Measurements from ENCODE around the gene OR51B4. TPM values are rescaled to one million over a fixed set of nuclear protein-coding genes. Genes with fewer than 3 reads are reported as not detected.
"Not testable (repeated sequence)": the region's sequence is repeated elsewhere in the genome, so short reads cannot be mapped to it uniquely, and the experiment has no call there.

Gene OR51B4
- total RNA-seq, 4 donors from 2014 or later = not detected

DNA sequence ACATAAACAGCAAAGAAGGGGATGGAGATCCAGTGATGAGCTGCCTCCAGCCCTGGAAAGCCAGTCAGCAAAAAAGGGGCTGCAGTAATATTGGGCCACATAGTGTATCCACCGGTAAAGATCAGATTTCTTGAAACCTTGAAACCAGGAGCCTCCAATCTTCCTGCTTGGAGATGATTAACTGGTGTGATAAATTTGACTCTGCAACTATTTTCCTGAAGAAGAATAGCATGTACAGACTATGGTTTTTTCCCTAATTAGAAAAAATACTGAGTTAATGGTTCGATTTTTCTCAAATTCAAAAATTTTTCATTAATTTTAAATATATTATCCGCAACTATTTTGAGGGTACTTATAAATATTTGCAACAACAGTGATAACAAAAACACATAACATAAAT is 22.5 kb upstream of the OR51B4 start, which contains the start of gene OR51B2:
TSS of gene OR51B2 (minus strand) at position 101 of the 400 bp plus-strand sequence. CDS start at position 101, 0 bp downstream.
- intact Hi-C loops (cut with DNase I) = no loop called here
- 83 to 85% methylated on average over 3 of the region's 3 CpGs for WGBS, 2 donors
- DNase-seq = no peak
- no peak for TF ChIP-seq POLR2A (IDR thresholded peaks at IDR 0.05)
- TF ChIP-seq, protein P1, sequence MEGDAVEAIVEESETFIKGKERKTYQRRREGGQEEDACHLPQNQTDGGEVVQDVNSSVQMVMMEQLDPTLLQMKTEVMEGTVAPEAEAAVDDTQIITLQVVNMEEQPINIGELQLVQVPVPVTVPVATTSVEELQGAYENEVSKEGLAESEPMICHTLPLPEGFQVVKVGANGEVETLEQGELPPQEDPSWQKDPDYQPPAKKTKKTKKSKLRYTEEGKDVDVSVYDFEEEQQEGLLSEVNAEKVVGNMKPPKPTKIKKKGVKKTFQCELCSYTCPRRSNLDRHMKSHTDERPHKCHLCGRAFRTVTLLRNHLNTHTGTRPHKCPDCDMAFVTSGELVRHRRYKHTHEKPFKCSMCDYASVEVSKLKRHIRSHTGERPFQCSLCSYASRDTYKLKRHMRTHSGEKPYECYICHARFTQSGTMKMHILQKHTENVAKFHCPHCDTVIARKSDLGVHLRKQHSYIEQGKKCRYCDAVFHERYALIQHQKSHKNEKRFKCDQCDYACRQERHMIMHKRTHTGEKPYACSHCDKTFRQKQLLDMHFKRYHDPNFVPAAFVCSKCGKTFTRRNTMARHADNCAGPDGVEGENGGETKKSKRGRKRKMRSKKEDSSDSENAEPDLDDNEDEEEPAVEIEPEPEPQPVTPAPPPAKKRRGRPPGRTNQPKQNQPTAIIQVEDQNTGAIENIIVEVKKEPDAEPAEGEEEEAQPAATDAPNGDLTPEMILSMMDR (IDR thresholded peaks at IDR 0.05) = no peak
- Histone ChIP-seq H3K4me1 (no peaks in the 10 kb centered on the region), H3K36me3 (no peaks in the 10 kb centered on the region), H3K27ac (no peak within 1 kb of the TSS), H3K9me3 (no peaks in the 10 kb centered on the region), H3K27me3 (no peaks in the 10 kb centered on the region), H3K4me3 (replicated peaks in 1 of 3) (no peak within 1 kb of the TSS)

GRCh38 chr11:5317292-5317691 is 15.5 kb upstream of the OR51B4 start:
- DNase-seq = no peak
- TF ChIP-seq, protein P1 (IDR thresholded peaks at IDR 0.05) = no peak
- TF ChIP-seq POLR2A (IDR thresholded peaks at IDR 0.05) = no peak
- H3K4me1 ChIP-seq = no peaks in the 10 kb centered on the region
- no peaks in the 10 kb centered on the region for H3K9me3 ChIP-seq
- H3K27ac ChIP-seq = no peak overlapping the region
- no peak overlapping the region for H3K4me3 ChIP-seq (replicated peaks in 1 of 3)
- intact Hi-C loops (cut with DNase I) = no loop called here
- no peaks in the 10 kb centered on the region for H3K27me3 ChIP-seq
- WGBS, 2 donors = 58 to 70% methylated on average over 5 of the region's 5 CpGs
- no peaks in the 10 kb centered on the region for H3K36me3 ChIP-seq

DNA sequence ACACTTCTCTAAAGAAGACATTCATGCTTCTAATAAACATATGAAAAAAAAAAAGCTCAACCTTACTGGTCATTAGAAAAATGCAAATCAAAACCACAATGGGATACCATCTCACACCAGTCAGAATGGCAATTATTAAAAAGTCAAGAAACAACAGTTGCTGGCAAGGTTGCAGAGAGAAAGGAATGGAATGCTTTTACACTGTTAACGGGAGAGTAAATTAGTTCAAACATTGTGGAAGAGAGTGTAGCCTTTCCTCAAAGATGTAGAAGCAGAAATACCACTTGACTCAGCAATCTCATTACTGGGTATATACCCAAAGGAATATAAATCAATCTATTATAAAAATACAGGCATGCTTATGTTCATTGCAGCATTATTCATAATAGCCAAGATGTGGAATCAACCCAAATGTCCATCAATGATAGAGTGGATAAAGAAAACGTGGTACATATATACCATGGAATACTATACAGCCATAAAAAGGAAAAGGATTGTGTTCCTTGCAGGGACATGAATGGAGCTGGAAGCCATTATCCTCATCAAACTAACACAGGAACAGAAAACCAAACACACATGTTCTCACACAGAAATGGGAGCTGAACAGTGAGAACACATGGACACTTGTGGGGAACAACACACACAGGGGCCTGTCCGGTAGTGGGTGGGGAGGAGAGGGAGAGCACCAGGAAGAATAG is 11.7 kb upstream of the OR51B4 start:
- H3K36me3 ChIP-seq; H3K4me1 ChIP-seq; H3K9me3 ChIP-seq; DNase-seq; H3K4me3 ChIP-seq (replicated peaks in 1 of 3); intact Hi-C loops (cut with DNase I); H3K27me3 ChIP-seq; H3K27ac ChIP-seq: not testable (repeated sequence)
- WGBS, 2 donors = 84 to 87% methylated on average over 3 of the region's 3 CpGs

GRCh38 chr11:5310423-5310822 is 8.7 kb upstream of the OR51B4 start:
- TF ChIP-seq, protein P1 (IDR thresholded peaks at IDR 0.05) = no peak
- TF ChIP-seq POLR2A (IDR thresholded peaks at IDR 0.05) = no peak
- Histone ChIP-seq H3K36me3 (no peaks in the 10 kb centered on the region), H3K27me3 (no peaks in the 10 kb centered on the region), H3K27ac (no peak overlapping the region), H3K4me1 (no peaks in the 10 kb centered on the region), H3K4me3 (replicated peaks in 1 of 3) (no peak overlapping the region), H3K9me3 (no peaks in the 10 kb centered on the region)
- WGBS, 2 donors = 94 to 96% methylated on average over 1 of the region's 1 CpG
- no peak for DNase-seq
- intact Hi-C loops (cut with DNase I) = no loop called here

- no peaks in the 10 kb centered on the region for H3K9me3 ChIP-seq
- DNase-seq = no peak
- no peaks in the 10 kb centered on the region for H3K36me3 ChIP-seq
- H3K27me3 ChIP-seq = no peaks in the 10 kb centered on the region
- TF ChIP-seq, protein P1 (IDR thresholded peaks at IDR 0.05) = no peak
- no peak for TF ChIP-seq POLR2A (IDR thresholded peaks at IDR 0.05)
- WGBS, 2 donors = 75 to 86% methylated on average over 2 of the region's 2 CpGs
- intact Hi-C loops (cut with DNase I) = no loop called here
- H3K4me1 ChIP-seq = no peaks in the 10 kb centered on the region
- no peak overlapping the region for H3K27ac ChIP-seq
- H3K4me3 ChIP-seq (replicated peaks in 1 of 3) = no peak overlapping the region
Measured at GRCh38 chr11:5307256-5308019, 5.7 kb upstream of the OR51B4 start.

All from thyroid gland (tissue), 4 donors.